ENCODE measurements around the gene ZNF892.
"Not testable (repeated sequence)": the region's sequence is repeated elsewhere in the genome, so short reads cannot be mapped to it uniquely, and the experiment has no call there.

The ZNF892 gene

DNA sequence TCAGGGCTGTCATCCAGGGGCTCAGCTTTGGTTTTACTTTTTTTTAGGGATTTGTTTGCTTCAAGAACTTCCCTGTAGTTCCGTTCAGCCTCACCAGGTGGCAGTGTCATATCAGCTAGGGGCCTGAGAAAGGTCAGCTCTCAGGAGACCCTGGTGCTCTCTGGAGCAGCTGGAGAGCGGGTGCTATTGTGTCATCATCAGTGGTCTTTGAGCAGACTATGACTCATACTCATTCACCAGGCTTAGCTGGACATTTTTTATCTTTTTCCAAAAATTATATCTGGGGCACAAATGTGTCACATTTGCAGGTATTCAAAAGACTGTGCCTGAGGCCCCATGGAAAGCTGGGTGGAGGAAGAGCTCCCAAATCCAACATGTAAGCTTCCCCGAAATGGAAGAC lies 24.4 kb downstream of the ZNF892 start:
- DNase-seq: peak; percentile 43

DNA sequence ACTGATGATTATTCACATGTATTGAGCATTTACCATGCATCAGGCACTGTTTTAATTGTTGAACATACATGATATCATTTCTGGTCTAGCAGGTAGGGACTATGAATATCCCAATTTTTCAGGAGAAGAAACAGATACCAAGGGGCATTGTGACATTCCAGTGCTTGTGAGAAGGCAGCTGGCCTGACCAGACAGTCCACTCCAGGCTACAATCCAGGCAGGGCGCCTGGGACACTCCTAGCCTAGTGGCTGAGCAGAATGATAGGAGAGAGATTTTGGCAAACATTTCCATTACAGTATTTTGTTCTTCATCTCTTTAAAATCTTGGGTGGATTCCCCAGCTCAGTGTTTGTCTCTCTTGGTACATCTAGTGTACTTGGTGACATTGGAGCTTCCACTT lies 24.9 kb downstream of the ZNF892 start:
- DNase-seq: no peak

DNA sequence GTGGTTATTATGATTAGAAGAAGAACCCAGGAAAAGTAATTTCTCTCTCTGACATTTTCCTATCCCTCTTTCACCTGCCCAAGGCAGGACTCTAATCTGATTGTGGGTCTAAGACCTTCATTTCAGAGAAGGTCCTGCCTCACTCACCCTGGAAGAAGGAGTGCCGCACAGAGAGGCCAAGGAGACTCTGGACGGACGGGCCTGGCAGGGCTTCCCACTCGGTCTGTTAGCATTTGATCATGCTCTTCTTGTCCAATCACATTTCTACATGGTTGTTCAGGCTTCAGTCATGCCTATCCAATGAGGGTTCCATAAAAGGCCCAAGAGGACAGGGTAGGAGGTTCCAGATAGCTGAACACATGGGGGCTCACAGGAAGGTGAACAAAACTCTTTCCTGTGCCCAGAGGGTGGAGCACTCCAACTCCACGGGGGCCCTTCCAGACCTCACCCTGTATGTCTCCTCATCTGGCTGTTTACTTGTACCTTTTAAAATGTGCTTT lies 27.0 kb downstream of the ZNF892 start:
- DNase-seq: no peak

DNA sequence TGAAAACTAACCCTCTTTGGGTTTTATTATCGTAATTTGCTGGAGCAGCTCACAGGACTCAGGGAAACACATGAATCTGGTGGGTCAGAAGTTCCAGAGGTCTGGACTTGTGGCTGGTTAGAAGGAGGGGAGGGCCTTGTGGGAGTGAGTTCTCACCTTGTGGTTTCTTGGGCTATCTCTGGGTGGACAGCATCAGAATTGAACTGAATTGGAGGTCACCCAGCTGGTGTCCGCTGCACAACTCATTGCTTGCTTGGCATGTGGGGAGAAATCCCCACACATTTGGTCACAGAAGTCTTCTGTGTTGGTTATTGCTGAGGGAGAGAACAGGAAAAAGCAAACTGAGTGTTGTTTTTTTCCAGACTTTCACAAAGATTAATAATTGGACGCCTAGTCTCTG lies 27.5 kb downstream of the ZNF892 start:
- DNase-seq: no peak

DNA sequence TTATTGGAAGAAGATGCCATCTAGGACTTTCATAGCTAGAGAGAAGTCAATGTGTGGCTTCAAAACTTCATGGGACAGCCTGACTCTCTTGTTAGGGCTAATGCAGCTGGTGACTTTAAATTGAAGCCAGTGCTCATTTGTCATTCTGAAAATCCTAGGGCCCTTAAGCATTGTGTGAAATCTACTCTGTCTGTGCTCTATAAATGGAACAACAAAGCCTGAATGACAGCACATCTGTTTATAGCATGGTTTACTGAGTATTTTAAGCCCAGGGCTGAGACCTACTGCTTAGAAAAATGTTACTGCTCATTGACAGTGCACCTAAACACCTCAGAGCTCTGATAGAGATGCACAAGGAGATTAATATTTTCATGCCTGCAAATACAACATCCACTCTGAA lies 30.8 kb downstream of the ZNF892 start:
- DNase-seq: no peak

DNA sequence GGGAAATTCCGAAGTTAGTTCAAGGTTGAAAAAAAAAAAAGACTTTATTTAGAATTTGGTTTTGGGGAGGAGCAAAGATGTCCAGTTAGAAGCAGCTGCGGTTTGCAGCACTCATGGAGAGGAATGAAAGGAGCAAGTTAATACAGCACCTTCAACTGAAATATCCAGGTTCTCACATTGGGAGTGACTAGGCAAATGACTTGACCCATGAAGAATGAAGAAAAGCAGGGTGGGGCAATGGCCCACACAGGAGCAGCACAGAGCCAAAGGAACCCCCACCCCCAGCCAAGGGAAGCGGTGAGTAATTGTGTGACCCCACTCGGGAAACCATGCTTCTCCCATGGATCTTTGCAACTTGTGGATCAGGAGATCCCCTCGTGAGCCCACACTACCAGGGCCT lies 32.8 kb downstream of the ZNF892 start:
- DNase-seq: no peak

DNA sequence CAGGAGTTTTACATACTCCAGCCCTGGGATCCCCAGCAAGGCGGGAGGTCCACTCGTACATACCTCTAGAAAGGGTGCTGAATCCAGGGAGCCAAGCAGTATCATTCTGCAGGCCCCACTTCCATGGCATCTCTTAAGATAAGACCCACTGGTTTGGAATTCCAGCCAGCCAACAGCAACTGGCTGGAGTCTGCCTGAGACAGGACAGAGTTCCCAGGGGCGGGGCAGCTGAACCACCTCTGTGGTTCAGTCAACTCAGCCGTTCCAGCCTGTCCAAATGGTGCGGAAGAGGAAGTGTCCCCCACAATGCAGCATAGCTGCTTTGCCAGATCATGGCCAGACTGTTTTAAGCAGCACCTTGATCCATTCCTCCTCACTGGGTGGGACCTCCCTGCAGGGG lies 33.2 kb downstream of the ZNF892 start:
- DNase-seq: no peak

DNA sequence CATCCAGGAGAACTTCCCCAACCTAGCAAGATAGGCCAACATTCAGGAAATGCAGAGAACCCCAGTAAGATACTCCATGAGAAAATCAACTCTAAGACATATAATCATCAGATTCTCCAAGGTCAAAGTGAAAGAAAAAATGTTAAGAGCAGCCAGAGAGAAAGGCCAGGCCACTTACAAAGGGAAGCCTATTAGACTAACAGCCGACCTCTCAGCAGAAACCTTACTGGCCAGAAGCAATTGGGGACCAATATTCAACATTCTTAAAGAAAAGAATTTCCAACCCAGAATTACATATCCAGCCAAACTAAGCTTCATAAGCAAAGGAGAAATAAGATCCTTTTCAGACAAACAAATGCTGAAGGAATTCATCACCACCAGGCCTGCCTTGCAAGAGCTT lies 34.8 kb downstream of the ZNF892 start:
- not testable (repeated sequence) for DNase-seq

Data from COR-L47 (cell line).